Suppressor macrophage (primary cell): Measurements from ENCODE around the gene PRKCA.
A peak's percentile ranks its signal among the peaks of the same experiment; 100 is the strongest.

ENCODE experiments used
- DNase-seq, 4 experiments: peaks; one replicate each; pipeline ENCODE4 v3.0.0-alpha.2; 2020 to 2022

Gene PRKCA

DNA sequence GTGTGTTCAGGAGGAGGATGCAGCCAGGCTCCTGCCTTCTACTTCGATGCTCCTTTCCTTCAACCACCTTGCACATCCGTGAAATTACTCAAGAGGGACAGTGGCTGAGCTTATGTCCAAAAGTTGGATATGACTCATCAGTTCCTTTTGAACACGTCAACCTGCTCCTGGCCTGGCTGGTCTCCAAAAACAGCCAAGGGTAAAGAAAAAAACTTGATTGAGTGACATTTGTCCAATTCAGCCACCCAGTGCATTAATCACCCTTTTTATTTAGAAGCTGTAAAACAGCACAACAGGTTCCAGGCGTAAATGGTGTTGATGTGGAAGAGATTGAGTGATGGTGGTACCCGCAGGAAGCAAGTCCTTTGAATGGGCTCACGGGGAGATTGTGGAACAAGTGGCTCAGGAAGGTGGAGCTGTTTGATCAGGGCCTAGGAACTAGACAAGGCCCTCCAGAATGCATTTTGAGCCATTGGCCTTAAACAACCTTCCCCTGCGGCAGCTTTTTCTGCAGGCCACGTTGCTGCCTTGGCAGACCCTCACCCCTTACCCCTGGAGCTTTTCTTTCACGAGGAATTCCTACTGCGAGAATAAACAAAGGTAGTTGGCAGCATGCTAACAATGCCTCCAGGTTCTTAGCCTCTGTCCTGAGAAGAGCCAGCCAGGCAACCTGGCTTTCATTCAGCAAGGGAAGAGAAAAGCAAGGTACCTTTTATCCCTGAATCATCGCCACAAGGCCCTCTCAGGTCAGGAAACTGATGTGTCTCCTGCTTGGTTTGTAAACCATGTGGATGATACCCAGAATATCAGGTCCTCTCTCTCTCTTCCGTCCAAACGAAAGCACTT lies 359.2 kb downstream of the PRKCA start:
- DNase-seq = peak in 3 of 4 experiments; percentile 41 to 51 (median 42)

GRCh38 chr17:66662496-66662895 lies 360.1 kb downstream of the PRKCA start:
- DNase-seq = no peak

DNA sequence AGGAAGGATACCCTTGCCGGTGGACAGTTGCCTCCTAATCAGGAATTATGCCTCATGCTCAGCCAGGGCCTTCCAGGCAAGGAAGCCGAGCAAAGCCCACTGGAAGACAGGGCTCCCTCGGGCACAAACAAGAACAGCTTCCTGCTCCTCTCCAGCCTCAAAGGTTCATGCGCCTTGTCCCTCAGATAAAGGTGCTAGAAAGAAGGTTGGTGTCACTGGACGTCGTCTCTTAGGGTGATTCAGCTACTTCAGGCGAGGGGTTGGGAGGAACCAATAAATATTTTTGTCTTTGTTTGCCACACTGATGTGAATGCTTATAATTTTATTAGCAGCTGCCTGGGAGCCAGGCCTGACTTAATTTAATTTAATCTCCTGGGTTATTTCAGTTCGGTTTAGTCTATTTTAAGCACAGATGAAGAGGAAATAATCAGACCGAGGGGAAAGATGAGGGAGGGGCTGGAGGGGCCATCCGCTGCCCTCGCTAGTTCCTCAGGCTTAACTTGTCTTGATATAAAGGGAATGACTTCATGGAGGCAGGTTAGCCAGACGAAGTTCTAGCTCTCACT lies 360.7 kb downstream of the PRKCA start:
- no peak for DNase-seq

DNA sequence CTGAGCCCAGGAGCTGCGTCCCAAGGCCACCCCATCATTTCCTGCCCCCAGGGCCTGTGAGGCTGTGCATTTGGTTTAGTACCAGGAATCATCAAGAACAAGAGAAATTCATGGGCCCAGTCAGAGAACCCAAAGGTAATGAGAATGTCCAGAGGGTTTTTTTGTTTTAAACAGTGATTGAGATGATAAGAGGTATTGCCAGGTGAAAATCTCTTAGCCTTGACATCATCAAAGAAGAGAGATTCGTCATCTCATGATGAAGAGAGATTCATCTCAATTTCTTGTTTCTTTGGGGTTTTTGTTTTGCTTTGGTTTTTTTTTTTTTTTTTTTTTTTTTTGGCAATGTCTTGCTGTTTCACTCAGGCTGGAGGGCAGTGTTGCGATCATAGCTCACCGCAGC lies 361.9 kb downstream of the PRKCA start:
- no peak for DNase-seq

DNA sequence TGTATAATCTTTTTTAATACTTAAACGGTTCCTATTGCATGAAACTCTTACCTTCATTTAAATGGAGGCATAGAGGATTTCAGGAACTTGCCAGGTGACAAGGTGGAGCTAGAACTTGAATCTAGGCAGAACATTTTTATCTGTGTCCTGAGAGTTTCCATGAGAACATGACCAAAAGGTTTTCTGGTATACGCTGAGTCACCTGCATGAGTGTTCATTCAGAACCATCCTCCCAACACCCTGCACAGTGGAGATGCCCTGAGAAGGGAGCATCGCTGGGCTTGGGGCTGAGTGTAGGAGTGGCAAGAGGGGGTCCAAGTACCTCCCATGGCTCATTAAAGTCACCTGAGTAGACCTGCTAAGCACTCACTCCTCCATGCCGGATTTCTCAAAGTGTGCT lies 362.8 kb downstream of the PRKCA start:
- DNase-seq = no peak

- peak in 1 of 4 experiments; percentile 14 for DNase-seq
These were observed 364.7 kb downstream of the PRKCA start for GRCh38 chr17:66667090-66667489.

- DNase-seq = peak; percentile 63 to 86 (median 79)
These were observed 365.1 kb downstream of the PRKCA start for GRCh38 chr17:66667491-66668030.

DNA sequence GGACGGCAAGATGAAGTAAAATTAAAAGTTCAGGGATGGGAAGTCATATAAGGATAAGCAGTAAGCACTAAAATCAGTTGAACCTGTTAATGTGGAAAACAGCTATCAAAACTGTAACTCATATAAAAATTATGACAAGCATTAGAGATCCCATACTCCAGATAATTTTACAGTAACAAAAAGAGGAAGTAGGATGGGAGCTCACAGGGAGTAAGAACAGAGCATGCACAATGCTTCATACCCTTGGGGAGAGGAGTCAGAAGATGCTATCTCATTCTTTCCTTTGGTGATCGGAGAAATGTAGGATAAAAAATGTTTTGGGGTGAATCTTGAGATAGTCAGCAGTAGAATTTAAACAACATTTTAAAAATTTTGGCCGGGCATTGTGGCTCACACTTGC lies 367.8 kb downstream of the PRKCA start:
- DNase-seq = peak in 2 of 4 experiments; percentile 44 to 51

DNA sequence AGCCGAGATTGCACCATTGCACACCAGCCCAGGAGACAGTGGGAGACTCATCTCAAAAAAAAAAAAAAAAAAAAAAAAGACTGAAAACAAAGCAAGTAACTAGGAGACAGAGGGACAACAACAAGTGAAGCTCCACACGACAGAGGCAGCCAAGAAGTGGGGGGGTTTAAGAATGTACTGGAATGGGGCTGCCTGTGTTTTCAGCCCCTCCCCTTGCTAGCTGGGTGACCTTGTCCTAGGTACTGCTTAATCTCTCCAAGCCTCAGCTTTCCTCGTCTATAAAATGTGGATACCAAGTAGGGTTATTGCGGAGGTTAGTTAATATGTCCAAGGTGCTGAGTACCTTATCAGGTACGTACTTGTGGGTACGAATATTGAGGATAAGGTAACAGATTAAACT lies 368.7 kb downstream of the PRKCA start:
- DNase-seq = no peak

DNA sequence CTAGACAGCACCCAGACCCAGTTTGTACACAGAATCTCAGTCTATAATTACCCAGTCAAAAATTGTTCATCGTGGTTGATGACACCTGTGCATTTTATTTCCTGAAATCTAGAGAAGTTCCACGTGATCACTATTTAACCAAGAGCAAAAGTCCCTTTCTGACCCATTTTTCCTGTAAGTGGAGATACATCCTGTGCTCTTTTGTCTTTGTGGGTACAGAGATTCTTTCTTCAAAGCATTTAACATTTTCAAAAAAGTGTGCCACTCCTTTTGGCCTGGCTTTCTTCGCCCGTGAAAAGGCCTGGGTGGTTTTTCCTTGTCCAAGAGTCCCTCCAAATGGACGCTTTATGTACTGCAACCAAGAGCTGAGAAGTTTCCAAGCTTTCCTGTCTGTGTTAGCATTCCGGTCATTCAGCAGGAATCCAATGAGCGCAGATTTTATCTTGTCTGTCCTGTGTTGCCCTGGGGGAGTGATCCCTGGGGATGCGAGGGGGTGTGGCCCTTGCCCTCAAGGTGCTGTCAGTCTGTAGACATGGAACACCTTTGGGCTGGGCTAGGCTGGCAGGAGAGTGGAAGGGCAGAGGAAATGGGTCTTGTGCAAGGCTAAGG lies 371.4 kb downstream of the PRKCA start:
- peak; percentile 44 to 63 (median 54) for DNase-seq

GRCh38 chr17:66675273-66675990 lies 373.0 kb downstream of the PRKCA start:
- no peak for DNase-seq

DNA sequence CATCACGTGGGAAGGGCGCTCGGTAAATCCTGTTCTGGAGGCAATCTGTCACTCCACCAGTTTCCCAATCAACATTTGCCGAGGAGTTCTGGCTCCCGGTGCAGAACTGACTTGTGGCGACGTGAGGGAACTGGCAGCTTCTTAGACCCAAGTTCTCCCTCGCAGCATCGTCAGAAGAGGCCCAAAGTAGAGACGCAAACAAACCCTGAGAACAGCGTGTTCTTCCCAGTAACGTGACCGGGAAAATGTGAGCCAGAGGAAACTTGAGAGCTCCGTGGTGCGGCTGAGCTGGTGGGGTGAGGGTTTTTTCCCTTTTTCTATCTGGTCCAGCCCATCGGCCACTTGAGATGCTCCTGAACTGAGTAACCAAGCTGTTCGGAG lies 373.6 kb downstream of the PRKCA start:
- no peak for DNase-seq

DNA sequence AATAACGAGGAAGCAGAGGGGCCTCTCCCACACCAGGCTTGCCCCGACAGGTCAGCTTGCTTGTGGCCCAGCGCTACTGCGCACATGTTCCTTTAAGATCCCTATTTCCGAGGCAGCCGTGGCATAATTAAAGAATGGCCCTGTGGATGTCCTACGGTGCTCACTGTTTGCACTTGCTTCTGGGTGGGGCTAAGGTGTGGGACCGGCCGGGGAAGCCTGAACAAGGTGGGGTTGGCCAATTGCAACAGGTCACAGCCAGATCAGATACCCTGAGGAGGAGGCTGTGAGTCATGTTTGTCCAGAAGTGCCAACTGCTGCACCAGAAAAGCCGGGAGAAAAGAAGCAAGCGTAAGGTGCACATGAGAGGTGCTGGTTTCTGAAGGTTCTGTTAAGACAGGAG lies 374.0 kb downstream of the PRKCA start:
- DNase-seq = no peak

DNA sequence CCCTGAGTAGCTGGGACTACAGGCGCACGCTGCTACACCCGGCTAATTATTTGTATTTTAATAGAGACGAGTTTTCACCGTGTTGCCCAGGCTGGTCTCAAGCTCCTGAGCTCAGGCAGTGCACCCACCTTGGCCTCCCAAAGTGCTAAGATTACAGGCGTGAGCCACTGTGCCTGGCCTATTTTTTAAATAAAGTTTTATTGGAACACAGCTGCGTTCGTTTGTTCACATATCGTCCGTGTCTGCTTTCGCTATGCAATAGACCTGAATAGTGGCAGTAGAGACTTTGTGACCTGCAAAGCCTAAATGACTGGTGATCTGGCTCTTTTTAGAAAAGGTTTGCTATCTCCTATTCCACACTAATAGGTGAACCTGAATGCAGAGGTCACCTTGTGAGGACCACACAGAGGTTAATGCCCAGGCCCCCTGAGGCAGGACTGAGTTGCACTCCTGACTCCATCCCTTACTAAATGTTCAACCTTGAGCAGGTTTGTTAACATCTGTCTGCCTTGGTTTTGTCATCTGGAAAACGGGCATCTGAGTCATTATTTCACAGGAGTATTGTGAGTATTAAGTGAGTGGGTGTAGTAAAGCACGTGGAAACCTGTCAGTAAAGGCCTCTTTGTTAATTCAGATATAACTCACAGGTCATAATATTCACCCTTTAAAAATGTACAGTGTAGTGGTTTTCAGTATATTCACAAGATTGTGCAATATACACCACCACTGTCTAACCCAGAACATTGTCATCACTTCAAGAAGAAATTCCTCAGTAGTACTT lies 375.0 kb downstream of the PRKCA start:
- no peak for DNase-seq

- DNase-seq = no peak
These were observed 375.6 kb downstream of the PRKCA start for GRCh38 chr17:66678061-66678460.

- no peak for DNase-seq
These were observed 376.4 kb downstream of the PRKCA start for GRCh38 chr17:66678827-66679226.

DNA sequence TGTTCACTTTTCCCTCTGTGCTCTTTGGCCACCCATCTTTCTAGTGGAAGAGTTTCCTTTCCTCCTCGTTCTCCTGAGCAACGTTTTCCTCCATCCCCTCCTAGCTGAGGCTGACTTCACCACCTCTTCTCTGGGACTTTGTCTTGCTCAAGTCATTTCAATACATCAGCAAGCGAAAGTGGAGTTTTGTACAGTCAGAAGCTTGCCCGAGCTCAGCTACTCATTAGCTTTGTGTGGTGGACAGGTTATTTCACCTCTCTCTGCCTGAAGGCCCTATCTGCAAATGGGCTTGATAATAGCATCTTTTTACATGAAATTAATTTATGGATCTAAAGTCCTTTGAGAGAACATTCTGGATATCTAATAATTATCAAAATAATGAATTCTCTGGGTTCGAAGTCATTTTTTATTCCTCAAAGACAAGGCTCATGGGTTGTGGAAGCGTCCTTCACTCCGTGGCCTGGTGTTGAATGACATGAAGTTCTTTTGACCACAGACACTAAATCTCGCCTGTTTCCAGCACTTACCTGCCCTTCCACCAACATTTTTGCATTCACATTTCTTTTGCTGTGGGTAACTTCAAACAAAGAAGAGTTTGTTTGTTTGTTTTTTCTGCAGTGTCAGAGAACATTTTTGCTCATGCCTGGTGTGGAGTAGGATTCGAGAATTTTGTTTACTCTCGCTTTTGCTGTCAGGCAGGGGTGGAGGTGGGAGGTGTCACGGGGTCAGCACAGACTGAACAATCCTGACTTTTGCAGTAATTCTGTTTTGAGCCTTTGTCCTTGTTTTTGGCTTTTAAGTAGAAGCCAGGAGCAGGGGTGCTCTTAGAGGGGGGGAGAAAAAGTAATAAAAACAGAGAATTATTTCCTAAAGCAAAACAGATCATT lies 377.5 kb downstream of the PRKCA start:
- no peak for DNase-seq

- no peak for DNase-seq
These were observed 379.9 kb downstream of the PRKCA start for GRCh38 chr17:66682283-66682682.

- DNase-seq = no peak
These were observed 381.8 kb downstream of the PRKCA start for GRCh38 chr17:66684261-66684660.

DNA sequence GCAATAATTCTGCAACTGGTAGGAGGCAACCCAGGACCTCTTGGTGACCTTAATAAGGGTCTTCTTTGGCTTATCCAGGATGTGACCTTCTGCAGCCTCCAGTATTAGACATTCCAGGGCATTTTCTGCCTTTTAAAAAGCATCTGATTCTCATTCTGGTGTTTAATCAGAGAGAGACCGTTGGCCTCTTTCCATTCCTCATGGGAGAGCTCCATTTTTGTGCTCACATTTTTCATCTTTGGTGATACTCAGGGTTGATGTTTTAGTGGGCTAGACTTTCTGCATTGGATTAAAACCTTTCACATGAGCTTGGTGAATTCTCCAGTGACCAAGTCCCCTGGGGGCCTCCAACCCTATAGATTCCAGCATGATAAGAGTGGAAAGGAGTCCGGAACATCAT lies 382.3 kb downstream of the PRKCA start:
- no peak for DNase-seq

DNA sequence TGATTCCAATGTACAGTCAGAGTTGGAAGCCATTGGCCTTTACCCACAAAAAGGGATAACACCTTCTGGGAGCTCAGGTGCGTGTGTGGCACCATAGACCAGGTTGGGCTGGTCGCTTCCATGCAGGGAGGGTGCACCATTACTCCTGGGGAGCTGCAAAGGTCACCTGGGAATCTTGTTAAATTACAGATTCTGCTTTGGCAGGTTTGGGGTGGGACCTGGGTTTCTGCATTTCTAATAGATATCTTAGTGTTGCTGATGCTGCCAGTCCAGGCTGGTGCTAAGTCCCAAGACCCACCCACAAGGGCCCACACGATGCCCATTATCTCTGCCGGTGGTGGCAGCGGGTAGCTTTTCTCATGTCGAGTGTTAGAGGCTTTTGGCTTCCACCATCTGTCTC lies 384.2 kb downstream of the PRKCA start:
- no peak for DNase-seq
